Measurements from ENCODE around the gene FNDC4. TPM values are rescaled to one million over a fixed set of nuclear protein-coding genes. Genes with fewer than 3 reads are reported as not detected.

FNDC4 gene
- total and polyA plus RNA-seq, 8 donors = 0.89 to 23.3 (median 7.6) TPM

DNA sequence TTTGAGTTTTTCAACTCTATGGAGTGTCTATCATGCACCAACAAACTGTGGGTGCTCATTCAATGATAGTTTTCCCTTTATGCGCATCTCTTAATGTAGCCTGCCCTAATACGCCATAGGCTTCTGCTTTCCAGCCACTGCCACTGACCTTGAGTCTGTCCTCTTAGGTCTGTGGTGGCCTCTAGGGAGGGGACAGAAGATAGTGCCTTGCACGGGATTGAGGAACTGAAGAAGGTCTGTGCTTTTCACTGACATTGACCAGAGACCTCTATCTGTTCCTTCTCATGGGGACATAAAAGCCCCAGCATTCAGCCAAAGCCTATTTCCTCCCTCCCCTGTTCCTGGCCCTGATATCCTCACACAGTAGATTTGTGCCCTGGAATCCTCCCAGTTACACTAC lies 4.0 kb upstream of the FNDC4 start:
- WGBS, 5 donors = 81 to 94% (median 88%) methylated on average over 3 of the region's 3 CpGs
- TF ChIP-seq EP300 (IDR thresholded peaks at IDR 0.05) (no peak), POLR2A (IDR thresholded peaks at IDR 0.05) (no peak)
- TF ChIP-seq, protein P1, sequence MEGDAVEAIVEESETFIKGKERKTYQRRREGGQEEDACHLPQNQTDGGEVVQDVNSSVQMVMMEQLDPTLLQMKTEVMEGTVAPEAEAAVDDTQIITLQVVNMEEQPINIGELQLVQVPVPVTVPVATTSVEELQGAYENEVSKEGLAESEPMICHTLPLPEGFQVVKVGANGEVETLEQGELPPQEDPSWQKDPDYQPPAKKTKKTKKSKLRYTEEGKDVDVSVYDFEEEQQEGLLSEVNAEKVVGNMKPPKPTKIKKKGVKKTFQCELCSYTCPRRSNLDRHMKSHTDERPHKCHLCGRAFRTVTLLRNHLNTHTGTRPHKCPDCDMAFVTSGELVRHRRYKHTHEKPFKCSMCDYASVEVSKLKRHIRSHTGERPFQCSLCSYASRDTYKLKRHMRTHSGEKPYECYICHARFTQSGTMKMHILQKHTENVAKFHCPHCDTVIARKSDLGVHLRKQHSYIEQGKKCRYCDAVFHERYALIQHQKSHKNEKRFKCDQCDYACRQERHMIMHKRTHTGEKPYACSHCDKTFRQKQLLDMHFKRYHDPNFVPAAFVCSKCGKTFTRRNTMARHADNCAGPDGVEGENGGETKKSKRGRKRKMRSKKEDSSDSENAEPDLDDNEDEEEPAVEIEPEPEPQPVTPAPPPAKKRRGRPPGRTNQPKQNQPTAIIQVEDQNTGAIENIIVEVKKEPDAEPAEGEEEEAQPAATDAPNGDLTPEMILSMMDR (IDR thresholded peaks at IDR 0.05) = no peak
- Histone ChIP-seq H3K4me3 (no peak overlapping the region), H3K36me3 (no peaks in the 10 kb centered on the region), H3K9me3 (no peaks in the 10 kb centered on the region), H3K4me1 (peaks cover 0 to 27% (median 23%) of the 10 kb centered on the region in 4 donors), H3K27ac (no peak overlapping the region), H3K27me3 (peaks cover 0 to 20% (median 3%) of the 10 kb centered on the region in 3 donors)
- no peak for DNase-seq
- intact Hi-C loops (cut with DNase I; ENCODE audit: low total_unique reads) = no loop called here

DNA sequence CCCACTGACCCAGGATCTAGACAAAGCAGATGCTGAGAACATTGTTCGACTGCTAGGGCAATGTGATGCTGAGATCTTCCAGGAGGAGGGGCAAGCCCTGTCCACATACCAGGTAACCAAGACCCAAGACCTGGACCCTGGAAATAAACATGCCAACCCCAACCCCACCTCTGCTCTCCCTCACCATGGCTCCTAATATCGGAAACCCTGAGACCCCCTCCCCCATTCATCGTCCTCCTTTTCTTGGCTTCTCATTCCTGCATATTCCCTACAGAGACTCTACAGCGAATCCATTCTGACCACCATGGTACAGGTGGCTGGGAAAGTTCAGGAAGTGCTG lies 2.3 kb upstream of the FNDC4 start:
- peaks cover 0 to 2% (median 0%) of the 10 kb centered on the region in 4 donors for H3K36me3 ChIP-seq
- H3K27ac ChIP-seq = peak overlapping the region; percentile 26 to 79 (median 72)
- TF ChIP-seq POLR2AphosphoS5 (IDR thresholded peaks at IDR 0.05) (no peak), EP300 (IDR thresholded peaks at IDR 0.05) (no peak), POLR2A (IDR thresholded peaks at IDR 0.05) (no peak)
- TF ChIP-seq, protein P1 (IDR thresholded peaks at IDR 0.05) = no peak
- H3K4me3 ChIP-seq = peak overlapping the region in 3 of 4 donors; percentile 8 to 32 (median 20)
- peaks cover 0 to 23% (median 3%) of the 10 kb centered on the region in 3 donors for H3K27me3 ChIP-seq
- intact Hi-C loops (cut with DNase I; ENCODE audit: low total_unique reads) = no loop called here
- H3K9me3 ChIP-seq = no peaks in the 10 kb centered on the region
- DNase-seq = no peak
- 58 to 77% (median 67%) methylated on average over 4 of the region's 4 CpGs for WGBS, 5 donors
- H3K4me1 ChIP-seq = peaks cover 0 to 27% (median 25%) of the 10 kb centered on the region in 4 donors

DNA sequence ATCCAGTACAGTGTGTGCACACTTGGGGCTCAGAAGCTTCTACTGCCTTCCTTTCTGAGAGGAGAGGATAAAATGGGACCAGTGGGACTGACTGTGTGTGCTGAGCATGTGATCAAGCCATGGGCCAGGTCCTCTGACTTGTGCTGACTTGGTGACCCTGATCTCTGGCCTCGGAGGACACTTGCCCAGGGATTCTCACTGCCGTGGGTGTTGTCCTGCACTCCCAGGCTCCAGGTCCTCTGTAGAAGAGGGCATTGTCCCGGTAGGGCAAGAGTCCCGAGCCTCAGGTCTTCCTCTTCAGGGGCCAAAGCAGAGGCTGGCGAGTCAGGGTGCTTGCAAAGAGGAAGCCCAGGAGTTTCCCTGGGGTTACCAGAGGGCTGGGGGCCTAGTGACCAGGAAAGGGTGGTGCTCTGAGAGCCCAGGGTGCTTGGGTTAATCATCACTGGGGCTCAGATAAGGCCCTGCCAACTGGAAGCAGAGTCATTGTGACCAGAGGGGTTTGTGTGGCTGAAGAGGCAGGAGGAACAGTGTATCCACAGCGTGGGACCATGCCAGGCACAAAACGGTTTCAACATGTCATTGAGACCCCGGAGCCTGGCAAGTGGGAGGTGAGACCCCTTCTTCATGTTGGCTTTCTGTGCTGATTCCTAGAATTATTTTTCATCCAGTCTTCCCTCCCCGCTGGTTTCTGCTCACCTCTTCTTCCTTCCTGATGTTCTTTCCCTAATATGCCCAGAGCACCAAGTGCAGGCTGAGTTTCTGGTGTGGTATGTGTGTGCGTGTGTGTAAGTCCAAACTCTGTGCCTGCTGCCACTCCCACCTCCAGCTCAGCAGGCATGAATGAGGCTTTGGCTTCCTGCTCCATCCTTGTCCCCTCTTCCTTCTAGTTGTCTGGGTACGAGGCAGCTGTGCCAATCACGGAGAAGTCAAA lies 1.6 kb upstream of the FNDC4 start, which contains the start of gene GCKR:
TSS of gene GCKR (plus strand) at position 483 of the 931 bp plus-strand sequence. CDS start at position 549, 66 bp downstream.
- Histone ChIP-seq H3K36me3 (peaks cover 0 to 7% (median 0%) of the 10 kb centered on the region in 4 donors), H3K27me3 (peaks cover 0 to 23% (median 3%) of the 10 kb centered on the region in 3 donors), H3K4me1 (peaks cover 0 to 27% (median 25%) of the 10 kb centered on the region in 4 donors), H3K27ac (peak within 1 kb of the TSS; percentile 26 to 79 (median 72)), H3K9me3 (no peaks in the 10 kb centered on the region), H3K4me3 (peak within 1 kb of the TSS in 3 of 4 donors; percentile 8 to 32 (median 20))
- peak; percentile 70 to 79 for DNase-seq
- 27 to 46% (median 42%) methylated on average over 10 to 12 of the region's 12 CpGs for WGBS, 5 donors
- TF ChIP-seq POLR2AphosphoS5 (IDR thresholded peaks at IDR 0.05) (peak in 2 of 3 donors; percentile 65 to 71), EP300 (IDR thresholded peaks at IDR 0.05) (no peak), POLR2A (IDR thresholded peaks at IDR 0.05) (no peak)
- intact Hi-C loops (cut with DNase I; ENCODE audit: low total_unique reads) = no loop called here

DNA sequence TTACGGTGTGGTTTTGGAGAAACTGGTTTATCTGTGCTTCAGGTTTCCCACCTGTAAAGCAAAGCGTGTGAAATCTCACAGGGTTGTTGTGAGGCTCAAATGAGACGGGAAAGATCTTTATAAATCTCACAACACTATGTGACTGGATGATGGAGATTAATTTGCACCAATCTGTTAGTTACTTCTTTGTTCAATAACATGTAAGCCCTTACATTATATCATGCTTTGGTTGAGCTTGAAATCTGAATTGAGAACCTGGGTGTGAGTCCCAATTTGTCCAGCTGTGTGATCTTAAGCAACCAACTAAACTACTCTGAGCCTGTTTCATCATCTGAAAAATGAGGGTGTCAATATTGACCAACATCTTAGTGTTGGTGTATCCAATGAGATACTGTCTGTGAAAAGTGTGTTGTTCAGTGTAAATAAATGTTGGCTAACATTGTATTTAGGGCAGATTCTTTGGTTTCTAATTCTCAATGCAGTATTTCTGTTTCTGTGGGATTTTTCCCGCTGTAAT lies 898 bp upstream of the FNDC4 start:
- peak overlapping the region; percentile 26 to 79 (median 72) for H3K27ac ChIP-seq
- peaks cover 0 to 23% (median 3%) of the 10 kb centered on the region in 3 donors for H3K27me3 ChIP-seq
- H3K4me1 ChIP-seq = peaks cover 0 to 27% (median 25%) of the 10 kb centered on the region in 4 donors
- no peak for DNase-seq
- TF ChIP-seq, protein P1 (IDR thresholded peaks at IDR 0.05) = no peak
- 53 to 70% (median 59%) methylated on average over 4 of the region's 4 CpGs for WGBS, 5 donors
- no peaks in the 10 kb centered on the region for H3K9me3 ChIP-seq
- H3K4me3 ChIP-seq = no peak overlapping the region
- intact Hi-C loops (cut with DNase I; ENCODE audit: low total_unique reads) = no loop called here
- H3K36me3 ChIP-seq = peaks cover 0 to 7% (median 0%) of the 10 kb centered on the region in 4 donors

All from stomach (tissue), 9 donors.